ENCODE data around the gene LYPD3.

Gene LYPD3

GRCh38 chr19:43485951-43486350, 20.5 kb upstream of the LYPD3 start:
- DNase-seq = no peak
- no peak for ATAC-seq

GRCh38 chr19:43483281-43483680, 17.9 kb upstream of the LYPD3 start:
- DNase-seq (no peak), ATAC-seq (no peak)

- ATAC-seq (no peak), DNase-seq (no peak)
Observed at GRCh38 chr19:43482193-43482592, 16.8 kb upstream of the LYPD3 start.

- ATAC-seq = no peak
- DNase-seq = no peak
Observed at GRCh38 chr19:43481701-43482100, 16.3 kb upstream of the LYPD3 start.

- DNase-seq (no peak), ATAC-seq (no peak)
Observed at GRCh38 chr19:43480574-43480973, 15.2 kb upstream of the LYPD3 start.

GRCh38 chr19:43479961-43480561, 14.7 kb upstream of the LYPD3 start:
- DNase-seq = no peak

GRCh38 chr19:43479226-43479625, 13.8 kb upstream of the LYPD3 start:
- ATAC-seq = no peak
- DNase-seq = no peak

More at GRCh38 chr19:43479961-43480561, 14.7 kb upstream of the LYPD3 start:
- no peak for ATAC-seq

- ATAC-seq (no peak), DNase-seq (no peak)
Observed at GRCh38 chr19:43478323-43478722, 12.9 kb upstream of the LYPD3 start.

GRCh38 chr19:43476606-43477005, 11.2 kb upstream of the LYPD3 start:
- ATAC-seq = no peak

GRCh38 chr19:43474986-43475705, 9.7 kb upstream of the LYPD3 start:
- DNase-seq = peak; percentile 97
- ATAC-seq = peak; percentile 72

More at GRCh38 chr19:43476606-43477005, 11.2 kb upstream of the LYPD3 start:
- DNase-seq = no peak

GRCh38 chr19:43474487-43474886, 9.1 kb upstream of the LYPD3 start:
- no peak for ATAC-seq
- DNase-seq = no peak

- ATAC-seq = no peak
- DNase-seq = no peak
Observed at GRCh38 chr19:43471091-43471490, 5.7 kb upstream of the LYPD3 start.

GRCh38 chr19:43470288-43470687, 4.9 kb upstream of the LYPD3 start:
- ATAC-seq = peak; percentile 66
- peak; percentile 35 for DNase-seq

GRCh38 chr19:43469160-43469480, 3.7 kb upstream of the LYPD3 start:
- DNase-seq (no peak), ATAC-seq (no peak)

GRCh38 chr19:43468354-43469159, 3.1 kb upstream of the LYPD3 start:
- no peak for ATAC-seq
- DNase-seq = no peak

- DNase-seq = no peak
- ATAC-seq = no peak
Observed at GRCh38 chr19:43467730-43468129, 2.3 kb upstream of the LYPD3 start.

GRCh38 chr19:43467276-43467675, 1.9 kb upstream of the LYPD3 start:
- no peak for ATAC-seq
- no peak for DNase-seq

GRCh38 chr19:43466793-43467192, 1.4 kb upstream of the LYPD3 start:
- ATAC-seq (no peak), DNase-seq (no peak)

GRCh38 chr19:43464134-43464775, 1.2 kb downstream of the LYPD3 start:
- DNase-seq = peak; percentile 80
- peak; percentile 41 for ATAC-seq

GRCh38 chr19:43463381-43464133, 1.9 kb downstream of the LYPD3 start:
- peak; percentile 86 for ATAC-seq

GRCh38 chr19:43462785-43463380, 2.5 kb downstream of the LYPD3 start:
- DNase-seq (no peak), ATAC-seq (no peak)

More at GRCh38 chr19:43463381-43464133, 1.9 kb downstream of the LYPD3 start:
- peak; percentile 99 for DNase-seq

GRCh38 chr19:43462383-43462782, 3.0 kb downstream of the LYPD3 start:
- ATAC-seq (no peak), DNase-seq (no peak)

Data from stimulated activated naive CD8-positive, alpha-beta T cell treated with anti-CD3 and anti-CD28 coated beads, Interleukin-15, Interleukin-2, amounts not matched to agents 100 U/mL and 50 U/mL, for 24 hours (primary cell).